SK-N-SH (cell line): ENCODE results near the gene SSRP1.

Source experiments
- CTCF ChIP-seq: fragments of 200-600 bp; sonication (generic); IDR thresholded peaks from 2 replicates; pipeline ENCODE4 v1.6.1; 2017; ENCODE audit warnings: antibody characterized with exemption, mild to moderate bottlenecking, moderate library complexity
- FOSL2 ChIP-seq: IDR thresholded peaks from 2 replicates; pipeline ENCODE4 v1.4.0; 2012; ENCODE audit warnings: low read depth, mild to moderate bottlenecking, moderate library complexity, borderline replicate concordance
- MEF2A ChIP-seq: IDR thresholded peaks from 2 replicates; pipeline ENCODE4 v1.4.0; 2012; ENCODE audit warnings: low read depth, borderline replicate concordance

- TF ChIP-seq MEF2A (no peak), CTCF (peak; percentile 68), FOSL2 (no peak)
Observed at GRCh38 chr11:57345555-57346211, 10.0 kb upstream of the SSRP1 start.
